GM21529 (cell line): ENCODE measurements around the gene PROX2.

Experiments used
- ATAC-seq: cut with Tn5 transposase; IDR thresholded peaks from one replicate; pipeline ENCODE4 v1.9.1; 2021; ENCODE audit not compliant: unreplicated experiment

Gene PROX2

GRCh38 chr14:74875941-74876913 lies at the start of gene PROX2:
PROX2 (minus strand) TSS chr14:74876145; CDS start chr14:74863834, 12,311 bp downstream.
- no peak for ATAC-seq

- ATAC-seq: no peak
Measured at GRCh38 chr14:74924061-74924460, 48.1 kb upstream of the PROX2 start.

- peak; percentile 90 for ATAC-seq
Measured at GRCh38 chr14:74922752-74923401, 46.9 kb upstream of the PROX2 start, which contains the start of gene RPS6KL1. RPS6KL1 (minus strand) TSS chr14:74923260; CDS start chr14:74921541, 1,719 bp downstream.

GRCh38 chr14:74921987-74922751 lies 46.2 kb upstream of the PROX2 start:
- no peak for ATAC-seq

- ATAC-seq: no peak
Measured at GRCh38 chr14:74921053-74921620, 45.2 kb upstream of the PROX2 start.

- no peak for ATAC-seq
Measured at GRCh38 chr14:74920281-74920680, 44.3 kb upstream of the PROX2 start.

GRCh38 chr14:74919421-74920165 lies 43.6 kb upstream of the PROX2 start:
- ATAC-seq: no peak

GRCh38 chr14:74918380-74918779 lies 42.4 kb upstream of the PROX2 start:
- no peak for ATAC-seq

- ATAC-seq: no peak
Measured at GRCh38 chr14:74917646-74918081, 41.7 kb upstream of the PROX2 start.

- ATAC-seq: no peak
Measured at GRCh38 chr14:74917178-74917543, 41.2 kb upstream of the PROX2 start.

- no peak for ATAC-seq
Measured at GRCh38 chr14:74915826-74916225, 39.9 kb upstream of the PROX2 start.

- no peak for ATAC-seq
Measured at GRCh38 chr14:74915426-74915825, 39.5 kb upstream of the PROX2 start.

- ATAC-seq: no peak
Measured at GRCh38 chr14:74913986-74914573, 38.1 kb upstream of the PROX2 start.

- no peak for ATAC-seq
Measured at GRCh38 chr14:74913393-74913910, 37.5 kb upstream of the PROX2 start.

- ATAC-seq: no peak
Measured at GRCh38 chr14:74912801-74913200, 36.9 kb upstream of the PROX2 start.

GRCh38 chr14:74912111-74912510 lies 36.2 kb upstream of the PROX2 start:
- ATAC-seq: no peak

GRCh38 chr14:74911704-74912103 lies 35.8 kb upstream of the PROX2 start:
- ATAC-seq: no peak

GRCh38 chr14:74911221-74911620 lies 35.3 kb upstream of the PROX2 start:
- ATAC-seq: no peak

- ATAC-seq: no peak
Measured at GRCh38 chr14:74910556-74910955, 34.6 kb upstream of the PROX2 start.

GRCh38 chr14:74909911-74910310 lies 34.0 kb upstream of the PROX2 start:
- ATAC-seq: no peak
